ENCODE data around the gene SOWAHA. TPM values are rescaled to one million over a fixed set of nuclear protein-coding genes. Genes with fewer than 3 reads are reported as not detected.
"Not testable (repeated sequence)": the region's sequence is repeated elsewhere in the genome, so short reads cannot be mapped to it uniquely, and the experiment has no call there.

The SOWAHA gene
- total RNA-seq, 1 experiment from 2014 or later: 0.21 TPM

- no peak for DNase-seq
- Histone ChIP-seq H3K36me3 (replicated peaks; ENCODE audit: control insufficient read depth, insufficient read depth, low read length) (no peaks in the 10 kb centered on the region), H3K4me3 (ENCODE audit: insufficient read depth, low read depth, low read length) (no peak overlapping the region), H3K27me3 (ENCODE audit: control insufficient read depth, insufficient read depth, low read length) (peaks cover 4% of the 10 kb centered on the region; the same call in 1 of the 2 replicates)
Measured at GRCh38 chr5:132785864-132786263, 27.2 kb upstream of the SOWAHA start.

GRCh38 chr5:132787076-132787475 lies 26.0 kb upstream of the SOWAHA start:
- Histone ChIP-seq H3K27me3 (ENCODE audit: control insufficient read depth, insufficient read depth, low read length) (peaks cover 2% of the 10 kb centered on the region; the same call in 1 of the 2 replicates), H3K4me3 (ENCODE audit: insufficient read depth, low read depth, low read length) (no peak overlapping the region), H3K36me3 (replicated peaks; ENCODE audit: control insufficient read depth, insufficient read depth, low read length) (no peaks in the 10 kb centered on the region)
- DNase-seq: no peak

- no peak for DNase-seq
- Histone ChIP-seq H3K36me3 (replicated peaks; ENCODE audit: control insufficient read depth, insufficient read depth, low read length) (no peaks in the 10 kb centered on the region), H3K27me3 (ENCODE audit: control insufficient read depth, insufficient read depth, low read length) (no peaks in the 10 kb centered on the region), H3K4me3 (ENCODE audit: insufficient read depth, low read depth, low read length) (no peak overlapping the region)
Measured at GRCh38 chr5:132788508-132788907, 24.6 kb upstream of the SOWAHA start.

GRCh38 chr5:132788990-132789886 lies 23.9 kb upstream of the SOWAHA start:
- no peak overlapping the region for H3K4me3 ChIP-seq (ENCODE audit: insufficient read depth, low read depth, low read length)
- no peaks in the 10 kb centered on the region for H3K36me3 ChIP-seq (replicated peaks; ENCODE audit: control insufficient read depth, insufficient read depth, low read length)
- DNase-seq: no peak
- no peaks in the 10 kb centered on the region for H3K27me3 ChIP-seq (ENCODE audit: control insufficient read depth, insufficient read depth, low read length)

- no peak overlapping the region for H3K4me3 ChIP-seq (ENCODE audit: insufficient read depth, low read depth, low read length)
- H3K27me3 ChIP-seq (ENCODE audit: control insufficient read depth, insufficient read depth, low read length): no peaks in the 10 kb centered on the region
- H3K36me3 ChIP-seq (replicated peaks; ENCODE audit: control insufficient read depth, insufficient read depth, low read length): no peaks in the 10 kb centered on the region
- no peak for DNase-seq
Measured at GRCh38 chr5:132790201-132790865, 22.8 kb upstream of the SOWAHA start.

- Histone ChIP-seq H3K36me3 (replicated peaks; ENCODE audit: control insufficient read depth, insufficient read depth, low read length) (no peaks in the 10 kb centered on the region), H3K4me3 (ENCODE audit: insufficient read depth, low read depth, low read length) (no peak overlapping the region), H3K27me3 (ENCODE audit: control insufficient read depth, insufficient read depth, low read length) (no peaks in the 10 kb centered on the region)
- no peak for DNase-seq
Measured at GRCh38 chr5:132791026-132791425, 22.1 kb upstream of the SOWAHA start.

- H3K36me3 ChIP-seq (replicated peaks; ENCODE audit: control insufficient read depth, insufficient read depth, low read length): no peaks in the 10 kb centered on the region
- DNase-seq: no peak
- H3K4me3 ChIP-seq (ENCODE audit: insufficient read depth, low read depth, low read length): no peak overlapping the region
- H3K27me3 ChIP-seq (ENCODE audit: control insufficient read depth, insufficient read depth, low read length): no peaks in the 10 kb centered on the region; the same call in 1 of the 2 replicates
Measured at GRCh38 chr5:132797651-132798050, 15.5 kb upstream of the SOWAHA start.

- no peak for DNase-seq
- Histone ChIP-seq H3K36me3 (replicated peaks; ENCODE audit: control insufficient read depth, insufficient read depth, low read length) (no peaks in the 10 kb centered on the region), H3K4me3 (ENCODE audit: insufficient read depth, low read depth, low read length) (no peak overlapping the region), H3K27me3 (ENCODE audit: control insufficient read depth, insufficient read depth, low read length) (no peaks in the 10 kb centered on the region; the same call in 1 of the 2 replicates)
Measured at GRCh38 chr5:132799392-132799791, 13.7 kb upstream of the SOWAHA start.

GRCh38 chr5:132800545-132800944 lies 12.6 kb upstream of the SOWAHA start:
- DNase-seq: no peak
- Histone ChIP-seq H3K36me3 (replicated peaks; ENCODE audit: control insufficient read depth, insufficient read depth, low read length) (no peaks in the 10 kb centered on the region), H3K4me3 (ENCODE audit: insufficient read depth, low read depth, low read length) (no peak overlapping the region), H3K27me3 (ENCODE audit: control insufficient read depth, insufficient read depth, low read length) (no peaks in the 10 kb centered on the region; the same call in 1 of the 2 replicates)

GRCh38 chr5:132802044-132802684 lies 10.9 kb upstream of the SOWAHA start:
- Histone ChIP-seq H3K4me3 (ENCODE audit: insufficient read depth, low read depth, low read length) (no peak overlapping the region), H3K36me3 (replicated peaks; ENCODE audit: control insufficient read depth, insufficient read depth, low read length) (no peaks in the 10 kb centered on the region), H3K27me3 (ENCODE audit: control insufficient read depth, insufficient read depth, low read length) (no peaks in the 10 kb centered on the region; the same call in 1 of the 2 replicates)
- no peak for DNase-seq

GRCh38 chr5:132802685-132803066 lies 10.4 kb upstream of the SOWAHA start:
- not testable (repeated sequence) for H3K36me3 ChIP-seq (replicated peaks; ENCODE audit: control insufficient read depth, insufficient read depth, low read length); H3K4me3 ChIP-seq (ENCODE audit: insufficient read depth, low read depth, low read length); DNase-seq; H3K27me3 ChIP-seq (ENCODE audit: control insufficient read depth, insufficient read depth, low read length)

- not testable (repeated sequence) for DNase-seq; H3K36me3 ChIP-seq (replicated peaks; ENCODE audit: control insufficient read depth, insufficient read depth, low read length); H3K4me3 ChIP-seq (ENCODE audit: insufficient read depth, low read depth, low read length); H3K27me3 ChIP-seq (ENCODE audit: control insufficient read depth, insufficient read depth, low read length)
Measured at GRCh38 chr5:132804219-132804618, 8.9 kb upstream of the SOWAHA start.

GRCh38 chr5:132805872-132806271 lies 7.2 kb upstream of the SOWAHA start:
- H3K27me3 ChIP-seq (ENCODE audit: control insufficient read depth, insufficient read depth, low read length); DNase-seq; H3K4me3 ChIP-seq (ENCODE audit: insufficient read depth, low read depth, low read length); H3K36me3 ChIP-seq (replicated peaks; ENCODE audit: control insufficient read depth, insufficient read depth, low read length): not testable (repeated sequence)

GRCh38 chr5:132806804-132807162 lies 6.3 kb upstream of the SOWAHA start:
- not testable (repeated sequence) for H3K4me3 ChIP-seq (ENCODE audit: insufficient read depth, low read depth, low read length); H3K27me3 ChIP-seq (ENCODE audit: control insufficient read depth, insufficient read depth, low read length); DNase-seq; H3K36me3 ChIP-seq (replicated peaks; ENCODE audit: control insufficient read depth, insufficient read depth, low read length)
